Upper lobe of left lung (tissue), 6 donors: Measurements from ENCODE around the gene CBLB. TPM values are rescaled to one million over a fixed set of nuclear protein-coding genes. Genes with fewer than 3 reads are reported as not detected.

Experiments used
- ATAC-seq, 2 donors: fragments of 200-7000 bp; cut with Tn5 transposase; one replicate each; pipeline ENCODE4 v1.9.1; 2022; ENCODE audit warnings: mild to moderate bottlenecking in 2 of 2, moderate library complexity in 2 of 2; ENCODE audit not compliant: low FRiP score in 2 of 2
- DNase-seq, 2 donors: peaks; one replicate each; pipeline ENCODE4 v3.0.0-alpha.2; 2019 to 2020
- H3K27ac ChIP-seq, 4 donors: fragments of 200-600 bp; sonication (generic); one replicate each; pipeline ENCODE4 v1.5.1; 2016 to 2019
- H3K27me3 ChIP-seq, 4 donors: fragments of 200-600 bp; sonication (generic); one replicate each; pipeline ENCODE4 v1.5.1; 2017 to 2019
- H3K36me3 ChIP-seq, 4 donors: fragments of 200-600 bp; sonication (generic); one replicate each; pipeline ENCODE4 v1.5.1; 2016 to 2019
- H3K4me1 ChIP-seq, 4 donors: fragments of 200-600 bp; sonication (generic); one replicate each; pipeline ENCODE4 v1.5.1; 2018 to 2019
- H3K4me3 ChIP-seq, 4 donors: fragments of 200-600 bp; sonication (generic); one replicate each; pipeline ENCODE4 v1.5.1; 2017 to 2019; ENCODE audit warnings: mild to moderate bottlenecking in 2 of 4, moderate library complexity in 1 of 4
- H3K9me3 ChIP-seq, 4 donors: fragments of 200-600 bp; sonication (generic); one replicate each; pipeline ENCODE4 v1.5.1; 2018 to 2019
- EP300 ChIP-seq, 4 donors: sonication (generic); formaldehyde crosslinking; IDR thresholded peaks; one replicate each; pipeline ENCODE4 v1.5.1; 2017; ENCODE audit warnings: antibody characterized with exemption in 4 of 4, control low read depth in 2 of 4
- POLR2A ChIP-seq, 4 donors: fragments of 450-650 bp; IDR thresholded peaks; one replicate each; pipeline ENCODE4 v1.5.1; 2016 to 2017; ENCODE audit warnings: antibody characterized with exemption in 4 of 4, mild to moderate bottlenecking in 2 of 4
- POLR2AphosphoS5 ChIP-seq, 2 donors: sonication (generic); formaldehyde crosslinking; IDR thresholded peaks; one replicate each; pipeline ENCODE4 v1.5.1; 2017; ENCODE audit warnings: antibody characterized with exemption in 2 of 2
- WGBS, 2 donors: methylation state at CpG; one replicate each; pipeline ENCODE4 v1.1.5; 2017 to 2018; 5-methylcytosine and 5-hydroxymethylcytosine counted together
- total RNA-seq, 6 donors: library from RNA; depleted of rRNA in 4 of 6; stranded (reverse); fragments of >200 nt in 4 of 6; gene quantifications; one replicate each; pipeline versions ENCODE4 v1.1.0 to v1.2.1, GENCODE V29; 2016 to 2021
- TF ChIP-seq, protein P1 (sequence below), 6 experiments: fragments of 450-650 bp in 4 of 6; fragments of 200-600 bp in 2 of 6; sonication (generic) in 2 of 6; IDR thresholded peaks; one replicate each; pipeline ENCODE4 v1.5.1; 2016 to 2019; ENCODE audit warnings: antibody characterized with exemption in 6 of 6
- donor health status: DM: no; HTN: no; CAD: no; lungs with moderate emphysema.
- donor health status: DM: no; HTN: yes; CAD: no; lungs with severe emphysema.

The CBLB gene
- total RNA-seq, 6 donors from 2014 or later, result 30.3 to 85.9 (median 32.0) TPM

DNA sequence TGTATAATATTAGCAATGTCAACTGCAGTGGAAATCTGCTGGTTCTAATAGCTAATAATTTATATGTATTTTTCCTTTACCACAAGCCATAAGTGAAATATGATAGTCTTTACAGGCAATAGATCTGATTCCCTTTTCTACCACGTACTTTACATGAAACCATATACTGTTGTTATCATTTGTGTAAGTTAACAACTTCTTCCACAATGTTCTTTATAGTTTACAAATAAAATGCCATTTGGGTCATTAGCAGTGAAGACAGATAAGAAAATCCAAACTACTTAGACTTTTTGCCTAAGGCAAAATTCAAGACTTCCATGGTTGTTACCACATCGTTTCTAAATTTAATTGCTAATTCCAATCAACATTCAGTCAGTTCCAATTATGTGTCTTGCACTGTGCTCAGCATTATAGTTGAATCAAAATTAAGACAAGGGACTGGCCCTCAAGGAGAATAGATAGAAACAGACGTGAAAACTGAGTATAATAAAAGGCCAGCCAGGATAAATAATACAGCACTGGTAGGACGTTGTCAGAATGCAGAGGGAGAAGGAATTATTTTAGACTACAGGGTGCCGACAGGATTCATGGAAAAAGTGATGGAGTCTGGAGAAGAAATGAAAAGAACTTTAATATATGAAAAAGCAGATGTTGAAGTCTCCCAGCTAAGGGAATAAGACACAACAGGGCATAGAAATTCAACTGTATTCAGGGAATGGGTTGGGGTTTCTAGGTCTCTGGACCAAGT lies 252.3 kb downstream of the CBLB start:
- 64 to 72% methylated on average over 5 of the region's 5 CpGs for WGBS, 2 donors
- ATAC-seq (no peak), DNase-seq (no peak)
- TF ChIP-seq POLR2A (IDR thresholded peaks at IDR 0.05) (no peak), POLR2AphosphoS5 (IDR thresholded peaks at IDR 0.05) (no peak), EP300 (IDR thresholded peaks at IDR 0.05) (no peak)
- TF ChIP-seq, protein P1, sequence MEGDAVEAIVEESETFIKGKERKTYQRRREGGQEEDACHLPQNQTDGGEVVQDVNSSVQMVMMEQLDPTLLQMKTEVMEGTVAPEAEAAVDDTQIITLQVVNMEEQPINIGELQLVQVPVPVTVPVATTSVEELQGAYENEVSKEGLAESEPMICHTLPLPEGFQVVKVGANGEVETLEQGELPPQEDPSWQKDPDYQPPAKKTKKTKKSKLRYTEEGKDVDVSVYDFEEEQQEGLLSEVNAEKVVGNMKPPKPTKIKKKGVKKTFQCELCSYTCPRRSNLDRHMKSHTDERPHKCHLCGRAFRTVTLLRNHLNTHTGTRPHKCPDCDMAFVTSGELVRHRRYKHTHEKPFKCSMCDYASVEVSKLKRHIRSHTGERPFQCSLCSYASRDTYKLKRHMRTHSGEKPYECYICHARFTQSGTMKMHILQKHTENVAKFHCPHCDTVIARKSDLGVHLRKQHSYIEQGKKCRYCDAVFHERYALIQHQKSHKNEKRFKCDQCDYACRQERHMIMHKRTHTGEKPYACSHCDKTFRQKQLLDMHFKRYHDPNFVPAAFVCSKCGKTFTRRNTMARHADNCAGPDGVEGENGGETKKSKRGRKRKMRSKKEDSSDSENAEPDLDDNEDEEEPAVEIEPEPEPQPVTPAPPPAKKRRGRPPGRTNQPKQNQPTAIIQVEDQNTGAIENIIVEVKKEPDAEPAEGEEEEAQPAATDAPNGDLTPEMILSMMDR (IDR thresholded peaks at IDR 0.05), result no peak
- Histone ChIP-seq H3K27ac (no peak overlapping the region), H3K9me3 (no peaks in the 10 kb centered on the region), H3K27me3 (no peaks in the 10 kb centered on the region), H3K4me3 (no peak overlapping the region), H3K4me1 (peaks cover 0 to 2% (median 0%) of the 10 kb centered on the region in 4 donors), H3K36me3 (no peaks in the 10 kb centered on the region)

DNA sequence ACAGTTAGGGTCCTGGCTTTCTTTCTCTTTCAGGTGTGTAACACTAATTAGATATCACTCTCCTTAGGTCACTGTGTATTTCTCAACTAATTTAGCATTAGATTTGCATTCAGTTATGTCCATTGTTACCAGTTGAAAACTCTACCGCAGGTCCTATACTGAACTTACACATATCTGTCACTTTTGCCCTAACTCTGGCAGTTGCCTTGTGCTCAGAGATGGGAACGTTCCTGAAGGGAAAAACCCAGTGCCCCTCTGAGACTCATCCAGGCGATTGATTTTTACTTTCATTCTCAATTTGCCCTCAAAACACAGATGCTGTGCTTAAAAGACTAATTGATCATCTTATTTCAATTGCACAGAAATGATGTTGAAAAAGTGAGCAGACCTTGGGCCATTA lies 253.0 kb downstream of the CBLB start:
- H3K4me3 ChIP-seq, result no peak overlapping the region
- WGBS, 2 donors, result 93 to 99% methylated on average over 3 of the region's 3 CpGs
- TF ChIP-seq, protein P1 (IDR thresholded peaks at IDR 0.05), result no peak
- TF ChIP-seq POLR2A (IDR thresholded peaks at IDR 0.05), result no peak
- no peak for TF ChIP-seq POLR2AphosphoS5 (IDR thresholded peaks at IDR 0.05)
- TF ChIP-seq EP300 (IDR thresholded peaks at IDR 0.05), result no peak
- DNase-seq (no peak), ATAC-seq (no peak)
- H3K36me3 ChIP-seq, result no peaks in the 10 kb centered on the region
- peaks cover 0 to 2% (median 0%) of the 10 kb centered on the region in 4 donors for H3K4me1 ChIP-seq
- H3K27ac ChIP-seq, result no peak overlapping the region
- no peaks in the 10 kb centered on the region for H3K9me3 ChIP-seq
- no peaks in the 10 kb centered on the region for H3K27me3 ChIP-seq

DNA sequence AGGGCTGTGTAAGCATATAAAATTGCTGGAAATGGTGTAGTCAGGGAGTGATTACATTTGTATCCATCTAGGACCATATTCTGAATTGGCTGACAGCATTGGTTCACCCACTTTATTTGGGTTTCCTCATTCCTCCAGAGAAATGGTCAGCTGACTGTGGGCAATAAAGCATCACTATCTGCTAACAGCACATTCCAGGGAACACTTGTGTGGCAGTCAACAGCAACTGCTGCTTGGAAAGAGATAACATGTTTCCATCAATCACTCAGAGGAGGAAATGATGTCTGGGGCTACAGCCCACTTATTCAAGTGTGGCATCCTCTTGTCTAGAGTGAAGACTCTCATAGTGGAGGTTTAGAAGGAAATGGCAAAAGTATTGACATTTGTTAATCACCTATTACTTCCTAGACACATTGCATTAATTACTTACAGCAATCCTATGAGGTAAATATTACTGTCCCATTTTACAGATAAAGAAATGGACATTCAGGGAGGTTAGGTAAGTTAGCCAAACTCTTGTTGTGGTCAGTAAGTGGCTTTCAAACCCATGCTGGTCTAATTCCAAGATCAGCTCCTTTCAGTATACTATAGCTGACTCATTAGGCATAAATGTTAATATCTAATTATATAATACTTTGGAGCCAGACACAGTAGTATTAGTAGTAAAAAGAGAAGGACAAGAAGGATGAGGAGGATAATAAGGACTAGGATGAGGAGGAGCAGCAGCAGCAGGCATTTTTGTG lies 254.4 kb downstream of the CBLB start:
- TF ChIP-seq POLR2AphosphoS5 (IDR thresholded peaks at IDR 0.05), result no peak
- Histone ChIP-seq H3K36me3 (no peaks in the 10 kb centered on the region), H3K4me3 (no peak overlapping the region), H3K9me3 (no peaks in the 10 kb centered on the region), H3K4me1 (peaks cover 0 to 2% (median 0%) of the 10 kb centered on the region in 4 donors), H3K27me3 (no peaks in the 10 kb centered on the region), H3K27ac (no peak overlapping the region)
- no peak for ATAC-seq
- no peak for DNase-seq

DNA sequence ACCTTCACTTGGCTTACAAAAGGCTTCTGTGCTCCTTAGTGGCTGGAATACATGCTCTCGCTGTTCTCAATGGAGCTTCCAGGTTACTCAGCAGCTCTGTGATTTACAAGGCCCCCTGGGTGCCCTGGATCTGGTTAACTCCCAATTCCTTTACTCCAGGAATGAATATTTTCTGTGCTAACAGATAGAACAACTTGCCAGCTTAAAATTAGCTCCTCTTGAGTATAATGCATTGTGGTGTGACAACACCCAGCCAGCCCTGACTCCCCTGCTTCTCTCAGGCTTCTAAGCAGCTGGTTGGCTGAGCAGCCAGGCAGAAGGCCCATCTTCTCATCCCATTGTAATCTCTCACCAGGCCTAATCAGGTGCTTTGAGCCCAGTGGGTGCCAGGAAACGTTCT lies 255.7 kb downstream of the CBLB start:
- Histone ChIP-seq H3K4me3 (no peak overlapping the region), H3K27ac (no peak overlapping the region), H3K36me3 (no peaks in the 10 kb centered on the region), H3K4me1 (peaks cover 0 to 2% (median 0%) of the 10 kb centered on the region in 4 donors), H3K27me3 (no peaks in the 10 kb centered on the region), H3K9me3 (no peaks in the 10 kb centered on the region)
- WGBS, 2 donors, result 68 to 73% methylated on average over 2 of the region's 2 CpGs
- ATAC-seq (peak in 1 of 2 donors; percentile 13), DNase-seq (no peak)
- TF ChIP-seq EP300 (IDR thresholded peaks at IDR 0.05), result no peak
- no peak for TF ChIP-seq POLR2AphosphoS5 (IDR thresholded peaks at IDR 0.05)
- TF ChIP-seq, protein P1 (IDR thresholded peaks at IDR 0.05), result no peak
- TF ChIP-seq POLR2A (IDR thresholded peaks at IDR 0.05), result no peak

DNA sequence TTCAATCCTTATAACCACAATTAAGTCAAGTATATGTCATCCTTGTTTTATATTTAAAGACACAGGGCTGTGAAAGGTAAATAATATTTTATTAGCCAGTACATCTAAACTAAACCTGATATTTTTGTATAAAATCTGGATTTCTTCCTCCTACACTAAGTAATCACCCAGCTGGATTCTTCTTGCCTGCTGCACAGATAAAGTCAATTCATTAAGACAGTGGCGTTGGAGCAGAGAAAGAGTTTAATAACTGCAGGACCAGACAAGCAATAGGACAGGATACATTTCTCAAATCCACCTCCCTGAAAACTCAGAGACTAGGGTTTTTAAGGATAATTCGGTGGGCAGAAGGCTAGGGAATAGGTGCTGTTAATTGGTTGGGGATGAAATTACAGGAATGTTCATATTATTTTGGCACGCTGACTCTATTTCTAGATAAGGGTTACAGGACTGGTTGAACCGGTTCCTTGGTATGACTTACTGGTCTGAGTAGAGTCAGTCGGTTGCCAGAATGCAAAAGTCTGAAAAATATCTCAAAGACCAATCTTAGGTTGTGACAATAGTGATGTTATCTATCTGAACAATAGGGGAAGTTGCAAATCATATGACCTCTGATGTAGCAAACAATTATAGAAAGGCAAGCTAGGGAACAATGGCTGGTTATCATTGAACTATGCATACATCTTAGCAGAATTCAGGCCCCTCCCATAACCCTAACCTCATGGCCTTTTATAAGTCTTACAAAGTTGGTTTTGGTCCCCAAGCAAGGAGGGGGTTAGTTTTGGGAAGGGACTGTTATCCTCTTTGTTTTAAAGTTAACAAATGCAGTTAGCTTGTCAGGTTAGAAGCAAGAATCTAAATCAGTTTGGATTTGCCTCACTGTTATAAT lies 257.3 kb downstream of the CBLB start:
- DNase-seq, result peak in 1 of 2 donors; percentile 24
- no peaks in the 10 kb centered on the region for H3K9me3 ChIP-seq
- no peaks in the 10 kb centered on the region for H3K36me3 ChIP-seq
- no peak overlapping the region for H3K27ac ChIP-seq
- 56 to 74% methylated on average over 5 of the region's 5 CpGs for WGBS, 2 donors
- H3K4me3 ChIP-seq, result no peak overlapping the region
- H3K27me3 ChIP-seq, result no peaks in the 10 kb centered on the region
- H3K4me1 ChIP-seq, result peaks cover 0 to 2% (median 0%) of the 10 kb centered on the region in 4 donors
- peak; percentile 46 to 73 for ATAC-seq
- no peak for TF ChIP-seq EP300 (IDR thresholded peaks at IDR 0.05)
- TF ChIP-seq, protein P1 (IDR thresholded peaks at IDR 0.05), result no peak
- TF ChIP-seq POLR2A (IDR thresholded peaks at IDR 0.05), result no peak
- no peak for TF ChIP-seq POLR2AphosphoS5 (IDR thresholded peaks at IDR 0.05)
